GM18507 (cell line): ENCODE results near the gene PPP1R3E.
"Not testable (repeated sequence)": the region's sequence is repeated elsewhere in the genome, so short reads cannot be mapped to it uniquely, and the experiment has no call there.

Experiments
- DNase-seq: peaks from one replicate; pipeline ENCODE4 v3.0.0; 2011; ENCODE audit warnings: low read depth; ENCODE audit not compliant: insufficient read length; ENCODE audit errors: extremely low spot score
- FAIRE-seq: peaks from 2 replicates; lab custom pipeline; 2011; peaks lifted over from hg19 to GRCh38; lab: Jason Lieb, UNC

PPP1R3E gene

DNA sequence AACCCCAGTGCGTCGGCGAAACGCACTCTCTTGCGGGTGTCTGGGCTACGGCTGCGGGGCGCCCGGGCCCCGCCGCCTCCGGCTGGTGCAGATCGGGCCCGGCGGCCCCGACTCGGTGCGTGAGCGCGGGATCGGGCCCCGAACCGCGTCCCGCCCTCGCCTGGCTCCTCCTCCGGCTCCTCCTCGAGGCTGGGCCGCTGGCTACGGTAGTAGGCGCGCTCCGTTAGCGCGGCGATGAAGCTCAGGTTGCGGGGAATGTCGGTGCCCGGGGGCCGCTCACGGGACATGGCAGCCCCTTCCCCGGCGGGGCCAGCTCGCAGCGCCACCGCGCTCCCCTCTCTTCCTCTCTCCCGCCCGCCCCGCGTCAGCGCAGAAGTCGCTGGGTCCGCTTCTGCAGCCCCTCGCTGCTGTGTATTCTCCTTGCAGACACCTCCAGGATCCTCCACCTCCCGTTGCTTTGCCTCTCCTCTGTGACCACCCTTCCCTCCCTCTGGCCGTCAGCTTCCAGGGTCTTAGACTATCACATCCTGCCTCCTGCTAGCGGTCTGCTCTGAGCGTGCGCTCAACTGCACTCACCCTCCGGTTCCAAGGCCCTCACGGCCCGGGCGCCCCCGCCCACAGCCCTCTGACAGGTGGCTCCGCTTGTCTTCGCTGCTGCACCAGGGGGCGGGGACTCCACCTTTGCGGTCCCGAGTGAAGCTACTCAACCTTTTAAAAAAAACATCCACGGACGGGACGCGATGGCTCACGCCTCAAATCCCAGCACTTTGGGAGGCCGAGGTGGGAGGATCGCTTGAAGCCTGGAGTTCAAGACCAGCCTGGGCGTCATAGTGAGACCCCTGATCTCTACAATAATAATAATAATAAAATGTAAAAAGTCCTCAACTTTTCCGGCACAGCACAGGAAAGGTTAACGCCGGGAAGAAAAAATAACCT lies at the start of gene PPP1R3E:
PPP1R3E (minus strand) TSS at position 570 of the 936 bp plus-strand sequence; CDS start at position 287, 283 bp downstream.
- no peak for DNase-seq
- peak; percentile 74 for FAIRE-seq

DNA sequence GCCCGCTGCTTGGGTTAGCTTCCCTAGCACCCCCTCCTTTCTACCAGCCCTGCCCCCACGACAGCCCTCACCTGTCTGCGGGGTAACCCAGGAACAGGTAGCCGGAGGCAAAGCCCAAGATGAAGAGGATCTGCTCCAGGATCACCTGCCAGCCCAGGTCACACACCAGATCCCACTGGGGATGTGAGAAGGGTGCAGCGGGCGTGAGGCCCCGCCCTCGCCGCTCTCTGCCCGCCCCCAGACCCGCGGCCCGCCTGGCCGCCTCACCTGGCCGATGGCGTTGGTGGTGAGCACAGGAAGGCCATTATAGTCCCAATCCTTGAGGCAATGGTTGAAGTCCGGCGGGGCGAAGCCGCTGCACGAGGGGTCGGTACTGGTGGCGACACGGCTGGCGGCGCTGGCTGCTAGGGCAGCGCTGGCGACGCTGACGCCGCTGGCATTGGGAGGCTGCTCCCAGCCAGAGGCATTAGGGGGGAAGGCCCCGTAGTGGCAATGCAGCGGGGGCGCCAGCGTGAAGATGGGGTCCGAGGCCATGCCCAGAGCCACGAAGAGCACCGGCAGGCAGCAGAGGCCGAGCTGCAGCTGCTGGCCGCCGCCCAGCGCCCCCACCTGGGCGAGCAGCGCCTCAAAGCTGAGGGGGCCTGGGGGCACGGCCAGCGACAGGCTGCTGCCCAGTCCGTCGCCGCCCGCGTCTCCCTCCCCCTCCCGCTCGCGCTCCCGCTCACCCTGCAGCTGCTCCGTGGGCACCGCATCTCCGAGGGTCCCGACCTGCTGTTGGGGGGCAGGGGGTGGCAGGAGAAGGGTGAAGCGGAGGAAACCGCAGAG lies 49.2 kb upstream of the PPP1R3E start:
- FAIRE-seq (no peak), DNase-seq (no peak)

GRCh38 chr14:23349156-23349845 lies 46.6 kb upstream of the PPP1R3E start:
- FAIRE-seq (no peak), DNase-seq (no peak)

- no peak for FAIRE-seq
- no peak for DNase-seq
These were observed 45.6 kb upstream of the PPP1R3E start for GRCh38 chr14:23348297-23348655.

DNA sequence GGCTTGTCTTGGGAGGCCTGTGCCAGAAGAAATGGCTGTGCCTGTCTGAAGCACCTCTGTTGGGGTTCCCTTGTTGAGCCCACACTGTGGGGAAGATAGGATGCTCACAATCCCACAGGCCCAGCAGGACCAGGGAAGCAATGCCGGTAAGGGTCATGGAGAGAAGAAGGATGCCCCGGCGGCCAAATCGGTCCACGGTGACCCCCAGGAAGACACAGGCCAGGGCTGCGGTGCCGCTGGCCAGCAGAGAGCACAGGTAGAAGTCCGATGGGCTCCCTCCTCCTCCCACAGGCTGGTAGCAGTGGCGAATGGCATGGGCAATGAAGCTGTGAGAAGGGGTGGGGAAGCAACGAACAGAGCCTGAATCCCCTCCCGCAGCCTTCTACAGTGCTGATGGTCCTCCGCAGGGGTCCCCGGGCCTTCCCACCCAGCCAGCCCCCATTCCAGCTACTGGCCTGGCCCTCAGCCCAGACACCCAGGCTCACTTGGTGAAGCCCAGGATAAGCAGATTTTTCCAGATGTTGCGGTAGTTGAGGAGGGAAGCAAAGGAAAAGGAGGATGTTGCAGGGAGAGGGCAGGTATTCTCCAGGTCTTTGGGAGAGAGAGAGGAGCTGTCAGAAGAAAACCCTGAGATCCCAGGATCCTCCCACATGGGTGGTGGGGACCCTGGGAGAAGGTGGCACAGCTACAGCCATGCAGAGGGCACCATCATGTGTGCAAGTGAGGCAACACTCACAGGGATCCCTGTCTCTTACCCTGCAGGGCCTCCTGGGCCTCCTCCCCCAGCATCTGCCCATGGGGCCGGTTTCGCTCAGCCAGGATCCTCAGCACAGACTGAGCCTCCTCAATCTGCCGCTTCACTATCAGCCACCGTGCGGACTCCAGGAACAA lies 45.0 kb upstream of the PPP1R3E start:
- FAIRE-seq (no peak), DNase-seq (no peak)

DNA sequence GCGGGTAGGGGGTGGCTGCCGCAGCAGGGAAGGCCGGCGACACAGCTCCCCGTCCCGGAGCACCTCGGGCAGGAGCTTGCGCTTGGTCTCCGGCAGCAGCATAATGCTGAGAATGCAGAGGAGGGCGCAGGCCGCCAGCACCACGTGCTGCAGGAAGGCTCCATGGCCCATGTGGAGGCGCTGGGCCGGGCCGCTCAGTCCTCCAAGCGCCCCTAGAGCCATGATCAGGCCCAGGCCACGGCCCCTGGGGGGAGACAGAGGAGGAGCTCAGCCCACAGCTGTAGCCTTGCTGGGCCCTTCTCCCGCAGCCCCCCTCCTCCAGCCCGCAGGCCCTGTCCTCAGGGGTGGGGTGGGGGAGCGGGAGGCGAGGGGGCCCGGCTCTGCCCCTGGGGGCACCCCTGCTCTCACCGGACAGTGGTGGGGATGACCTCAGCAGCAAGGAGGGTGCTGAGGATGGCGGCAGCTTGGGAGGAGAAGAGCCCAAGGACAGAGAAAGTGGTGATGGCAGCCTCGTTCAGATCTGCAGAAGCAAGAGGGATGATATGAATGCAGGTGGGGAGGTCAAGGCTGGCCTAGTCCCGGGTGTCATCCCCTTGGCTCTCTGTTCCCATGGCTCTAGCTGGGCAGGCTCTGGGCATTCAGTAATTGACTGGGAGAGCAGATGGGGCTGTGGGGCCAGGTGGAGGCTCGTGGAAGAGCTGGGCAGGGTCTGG lies 44.2 kb upstream of the PPP1R3E start:
- no peak for DNase-seq
- FAIRE-seq = no peak

DNA sequence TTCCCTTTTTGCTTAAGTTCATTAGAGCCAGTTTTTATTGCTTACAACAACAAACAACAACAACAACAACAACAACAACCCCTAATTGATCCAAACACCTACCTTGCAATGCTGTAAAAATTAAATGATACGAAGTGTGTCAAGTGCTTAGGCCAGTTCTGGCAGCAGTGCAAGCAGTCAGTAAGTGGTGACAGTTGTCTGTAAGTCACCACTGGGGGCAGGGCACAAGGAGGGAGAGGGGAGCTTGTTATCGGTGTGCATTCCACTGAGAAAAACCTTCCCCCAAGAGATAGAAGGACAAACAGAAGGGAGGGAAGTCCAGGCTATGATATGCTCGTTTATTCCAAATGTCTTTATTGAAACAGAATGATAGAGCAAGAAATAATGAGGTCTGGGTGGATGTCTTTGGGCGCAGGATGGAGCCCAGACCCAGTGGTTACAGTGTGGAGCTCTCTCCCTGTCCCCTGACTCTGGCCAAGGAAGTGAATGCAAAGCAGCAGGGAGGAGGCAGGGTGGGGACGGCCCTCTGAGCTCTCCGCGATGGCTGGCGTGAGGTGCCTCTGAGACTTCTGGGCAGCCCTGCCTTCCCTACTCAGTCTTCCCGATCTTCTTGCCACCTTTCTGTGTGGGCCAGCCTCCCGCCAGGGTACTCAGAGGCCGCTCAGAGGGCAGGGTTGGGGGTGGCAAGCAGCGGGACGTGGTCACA lies 43.5 kb upstream of the PPP1R3E start:
- FAIRE-seq (no peak), DNase-seq (no peak)

- no peak for DNase-seq
- FAIRE-seq = no peak
These were observed 41.8 kb upstream of the PPP1R3E start for GRCh38 chr14:23344481-23344880.

- DNase-seq (no peak), FAIRE-seq (no peak)
These were observed 37.0 kb upstream of the PPP1R3E start for GRCh38 chr14:23339506-23340268.

DNA sequence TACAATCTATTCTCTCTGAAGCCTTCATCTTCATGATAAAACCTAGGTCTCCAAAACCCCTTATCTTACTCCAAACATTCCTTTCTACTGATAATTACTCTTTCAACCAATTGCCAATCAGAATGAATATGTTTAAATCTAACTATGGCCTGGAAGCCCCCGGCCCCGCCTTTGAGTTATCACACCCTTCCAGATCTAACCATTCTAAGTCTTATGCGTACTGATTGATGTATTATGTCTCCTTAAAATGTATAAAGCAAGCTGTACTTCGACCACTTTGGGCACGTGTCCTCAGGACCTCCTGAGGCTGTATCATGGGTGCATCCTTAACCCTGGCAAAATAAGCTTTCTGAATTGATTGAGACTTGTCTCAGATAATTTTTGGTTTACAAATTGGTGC lies 33.0 kb upstream of the PPP1R3E start:
- no peak for DNase-seq
- FAIRE-seq = no peak

GRCh38 chr14:23327947-23328744 lies 25.5 kb upstream of the PPP1R3E start:
- FAIRE-seq = peak; percentile 68
- peak; percentile 46 for DNase-seq

- DNase-seq (no peak), FAIRE-seq (no peak)
These were observed 24.1 kb upstream of the PPP1R3E start for GRCh38 chr14:23326491-23327332.

DNA sequence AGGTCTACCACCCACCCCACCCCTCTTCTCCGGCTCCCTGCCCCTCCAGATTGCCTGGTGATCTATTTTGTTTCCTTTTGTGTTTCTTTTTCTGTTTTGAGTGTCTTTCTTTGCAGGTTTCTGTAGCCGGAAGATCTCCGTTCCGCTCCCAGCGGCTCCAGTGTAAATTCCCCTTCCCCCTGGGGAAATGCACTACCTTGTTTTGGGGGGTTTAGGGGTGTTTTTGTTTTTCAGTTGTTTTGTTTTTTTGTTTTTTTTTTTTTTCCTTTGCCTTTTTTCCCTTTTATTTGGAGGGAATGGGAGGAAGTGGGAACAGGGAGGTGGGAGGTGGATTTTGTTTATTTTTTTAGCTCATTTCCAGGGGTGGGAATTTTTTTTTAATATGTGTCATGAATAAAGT lies 23.1 kb upstream of the PPP1R3E start:
- DNase-seq, FAIRE-seq: not testable (repeated sequence)

GRCh38 chr14:23324993-23325392 lies 22.3 kb upstream of the PPP1R3E start:
- DNase-seq (no peak), FAIRE-seq (no peak)

DNA sequence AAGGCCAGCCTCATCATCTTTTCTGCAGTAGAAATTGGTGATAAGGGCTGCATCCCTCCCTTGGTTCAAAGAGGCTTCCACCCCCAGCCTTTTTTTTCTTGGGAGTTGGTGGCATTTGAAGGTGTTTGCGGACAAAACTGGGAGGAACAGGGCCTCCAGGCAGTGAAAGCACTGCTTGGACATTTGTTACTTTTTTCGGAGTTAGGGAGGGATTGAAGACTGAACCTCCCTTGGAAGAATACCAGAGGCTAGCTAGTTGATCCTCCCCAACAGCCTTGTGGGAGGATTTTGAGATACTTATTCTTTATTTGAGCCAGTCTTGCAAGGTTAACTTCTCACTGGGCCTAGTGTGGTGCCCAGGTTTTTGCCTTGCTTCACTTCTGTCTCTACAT lies 21.8 kb upstream of the PPP1R3E start:
- DNase-seq (no peak), FAIRE-seq (no peak)
